Right atrium auricular region (tissue), 2 donors: ENCODE data around the gene RAB40B. TPM values are rescaled to one million over a fixed set of nuclear protein-coding genes. Genes with fewer than 3 reads are reported as not detected.

ENCODE experiments used
- DNase-seq: peaks from one replicate; pipeline ENCODE4 v3.0.0-alpha.2; 2019; ENCODE audit warnings: low spot score
- H3K27ac ChIP-seq, 2 donors: fragments of 200-600 bp; sonication (generic); 1 replicate in 1 of 2; 2 replicates in 1 of 2; pipeline ENCODE4 v1.5.1; 2016 to 2019
- H3K27me3 ChIP-seq, 2 donors: fragments of 200-600 bp; sonication (generic); one replicate each; pipeline versions ENCODE4 v1.5.1 to v1.6.0; 2017 to 2019
- H3K36me3 ChIP-seq: fragments of 200-600 bp; sonication (generic); one replicate; pipeline ENCODE4 v1.5.1; 2016
- H3K4me1 ChIP-seq, 2 donors: fragments of 200-600 bp; sonication (generic); one replicate each; pipeline versions ENCODE4 v1.5.1 to v1.6.0; 2017 to 2019
- H3K4me3 ChIP-seq, 2 donors: fragments of 200-600 bp; sonication (generic); 1 replicate in 1 of 2; 2 replicates in 1 of 2; pipeline ENCODE4 v1.5.1; 2017 to 2019; ENCODE audit warnings: mild to moderate bottlenecking in 1 of 2, moderate library complexity in 1 of 2
- H3K9me3 ChIP-seq, 2 donors: fragments of 200-600 bp; sonication (generic); one replicate each; pipeline ENCODE4 v1.5.1; 2019
- total RNA-seq, 2 donors: library from RNA; depleted of rRNA; stranded (reverse); fragments of >200 nt; gene quantifications; one replicate each; pipeline ENCODE4 v1.1.0, GENCODE V29; 2016
- TF ChIP-seq, protein P1 (sequence below), 2 donors: fragments of 200-600 bp; sonication (generic); IDR thresholded peaks; one replicate each; pipeline ENCODE4 v1.5.1; 2019; ENCODE audit warnings: antibody characterized with exemption in 2 of 2

The RAB40B gene
- total RNA-seq, 2 donors from 2014 or later: 10.2 to 20.8 TPM

DNA sequence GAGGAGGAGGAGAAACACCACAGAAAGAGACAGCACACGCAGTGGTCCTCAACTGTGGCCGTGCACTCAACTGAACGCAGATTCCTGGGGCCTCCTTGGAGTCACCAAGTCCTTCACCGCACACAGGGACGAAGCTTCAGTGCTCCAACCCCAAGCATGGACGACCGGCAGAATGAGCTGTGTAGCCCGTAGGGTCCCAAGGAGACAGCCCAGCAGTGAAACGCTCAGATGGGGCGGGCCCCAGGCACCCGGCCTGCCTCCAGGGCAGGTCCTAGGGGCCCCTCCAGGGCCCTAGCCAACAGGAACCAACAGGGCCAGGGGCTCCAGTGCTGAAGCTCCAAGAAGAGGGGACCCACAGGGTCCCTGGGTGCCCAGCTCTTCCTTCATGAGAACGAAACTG, 13.2 kb downstream of the RAB40B start:
- H3K27ac ChIP-seq: no peak overlapping the region
- no peaks in the 10 kb centered on the region for H3K4me1 ChIP-seq
- H3K36me3 ChIP-seq: no peaks in the 10 kb centered on the region
- no peak overlapping the region for H3K4me3 ChIP-seq
- H3K9me3 ChIP-seq: peaks cover 0 to 8% of the 10 kb centered on the region in 2 donors
- no peak for DNase-seq
- TF ChIP-seq, protein P1, sequence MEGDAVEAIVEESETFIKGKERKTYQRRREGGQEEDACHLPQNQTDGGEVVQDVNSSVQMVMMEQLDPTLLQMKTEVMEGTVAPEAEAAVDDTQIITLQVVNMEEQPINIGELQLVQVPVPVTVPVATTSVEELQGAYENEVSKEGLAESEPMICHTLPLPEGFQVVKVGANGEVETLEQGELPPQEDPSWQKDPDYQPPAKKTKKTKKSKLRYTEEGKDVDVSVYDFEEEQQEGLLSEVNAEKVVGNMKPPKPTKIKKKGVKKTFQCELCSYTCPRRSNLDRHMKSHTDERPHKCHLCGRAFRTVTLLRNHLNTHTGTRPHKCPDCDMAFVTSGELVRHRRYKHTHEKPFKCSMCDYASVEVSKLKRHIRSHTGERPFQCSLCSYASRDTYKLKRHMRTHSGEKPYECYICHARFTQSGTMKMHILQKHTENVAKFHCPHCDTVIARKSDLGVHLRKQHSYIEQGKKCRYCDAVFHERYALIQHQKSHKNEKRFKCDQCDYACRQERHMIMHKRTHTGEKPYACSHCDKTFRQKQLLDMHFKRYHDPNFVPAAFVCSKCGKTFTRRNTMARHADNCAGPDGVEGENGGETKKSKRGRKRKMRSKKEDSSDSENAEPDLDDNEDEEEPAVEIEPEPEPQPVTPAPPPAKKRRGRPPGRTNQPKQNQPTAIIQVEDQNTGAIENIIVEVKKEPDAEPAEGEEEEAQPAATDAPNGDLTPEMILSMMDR (IDR thresholded peaks at IDR 0.05): no peak
- H3K27me3 ChIP-seq: no peaks in the 10 kb centered on the region

GRCh38 chr17:82684228-82684841, 14.2 kb downstream of the RAB40B start:
- H3K36me3 ChIP-seq: no peaks in the 10 kb centered on the region
- no peak overlapping the region for H3K27ac ChIP-seq
- no peak overlapping the region for H3K4me3 ChIP-seq
- no peaks in the 10 kb centered on the region for H3K4me1 ChIP-seq
- H3K27me3 ChIP-seq: no peaks in the 10 kb centered on the region
- TF ChIP-seq, protein P1 (IDR thresholded peaks at IDR 0.05): no peak
- peaks cover 0 to 8% of the 10 kb centered on the region in 2 donors for H3K9me3 ChIP-seq
- no peak for DNase-seq

GRCh38 chr17:82683534-82683933, 15.0 kb downstream of the RAB40B start:
- TF ChIP-seq, protein P1 (IDR thresholded peaks at IDR 0.05): no peak
- H3K4me1 ChIP-seq: no peaks in the 10 kb centered on the region
- no peak overlapping the region for H3K27ac ChIP-seq
- no peaks in the 10 kb centered on the region for H3K36me3 ChIP-seq
- H3K4me3 ChIP-seq: no peak overlapping the region
- DNase-seq: no peak
- H3K27me3 ChIP-seq: no peaks in the 10 kb centered on the region
- peaks cover 0 to 8% of the 10 kb centered on the region in 2 donors for H3K9me3 ChIP-seq

DNA sequence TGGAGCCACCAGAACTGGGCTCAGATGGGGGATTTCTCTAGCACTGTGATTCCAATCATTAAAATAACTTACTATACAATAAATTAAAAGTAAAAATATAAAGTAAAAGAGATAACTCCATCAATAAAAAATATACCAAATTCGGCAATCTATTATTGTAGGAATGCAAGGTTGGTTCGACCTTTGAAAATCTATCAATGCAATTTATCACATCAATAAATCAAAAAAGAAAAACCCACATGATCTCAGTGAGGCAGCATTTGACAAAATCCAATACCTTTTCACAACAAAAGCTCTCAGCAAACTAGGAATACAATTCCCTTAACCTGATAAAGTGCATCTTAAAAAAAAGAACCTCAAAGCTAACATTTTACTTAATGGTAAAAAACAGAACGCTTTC, 17.0 kb downstream of the RAB40B start:
- Histone ChIP-seq H3K4me1 (no peaks in the 10 kb centered on the region), H3K27ac (no peak overlapping the region), H3K27me3 (no peaks in the 10 kb centered on the region), H3K9me3 (peaks cover 0 to 8% of the 10 kb centered on the region in 2 donors), H3K4me3 (no peak overlapping the region), H3K36me3 (no peaks in the 10 kb centered on the region)
- DNase-seq: no peak
- TF ChIP-seq, protein P1 (IDR thresholded peaks at IDR 0.05): no peak

DNA sequence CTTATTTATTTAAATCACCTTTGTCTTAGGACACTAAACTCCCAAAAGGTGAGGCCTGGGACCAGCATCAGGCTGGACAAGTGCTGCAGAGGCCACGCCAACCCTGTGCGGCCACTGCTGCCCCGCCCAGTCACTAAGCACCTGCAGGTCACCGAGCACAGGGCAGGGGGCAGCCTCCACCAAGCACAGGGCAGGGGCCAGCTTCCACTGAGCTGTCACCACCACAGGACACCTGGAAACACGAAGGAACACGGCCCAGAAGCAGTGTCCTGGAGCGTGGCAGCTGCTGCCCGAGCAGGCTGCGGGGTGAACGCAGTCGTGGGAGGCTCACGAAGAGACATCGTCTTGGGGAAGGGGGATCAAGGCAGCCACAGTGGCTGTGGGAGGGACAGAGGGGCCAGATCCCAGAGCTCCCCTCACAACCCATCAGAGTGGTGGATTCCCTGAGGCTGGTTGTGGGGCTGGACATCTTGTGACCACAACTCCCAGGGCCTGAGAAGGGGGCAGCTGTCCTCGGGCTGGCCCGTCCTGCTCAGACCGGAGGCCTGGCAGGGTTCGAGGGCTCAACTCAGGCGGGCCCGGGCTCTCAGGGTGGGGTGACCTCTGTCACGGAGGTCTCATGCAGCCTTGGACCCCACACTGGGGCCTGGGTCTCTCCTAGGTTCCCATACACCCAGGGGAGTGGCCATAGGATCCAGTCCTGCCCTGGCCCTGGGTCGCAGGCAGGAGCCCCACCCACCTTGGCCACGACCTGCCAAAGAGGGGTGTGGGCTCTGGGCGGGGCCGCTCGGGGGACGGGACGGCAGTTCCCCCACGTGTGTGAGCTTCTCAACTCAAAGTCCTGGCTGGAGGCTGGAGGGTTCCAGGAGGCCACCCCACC, 18.7 kb downstream of the RAB40B start:
- H3K4me1 ChIP-seq: no peaks in the 10 kb centered on the region
- H3K4me3 ChIP-seq: no peak overlapping the region
- no peaks in the 10 kb centered on the region for H3K36me3 ChIP-seq
- DNase-seq: no peak
- no peak overlapping the region for H3K27ac ChIP-seq
- TF ChIP-seq, protein P1 (IDR thresholded peaks at IDR 0.05): no peak
- peaks cover 0 to 8% of the 10 kb centered on the region in 2 donors for H3K9me3 ChIP-seq
- H3K27me3 ChIP-seq: no peaks in the 10 kb centered on the region
